ENCODE data around the gene ATOX1.

ATOX1 gene

DNA sequence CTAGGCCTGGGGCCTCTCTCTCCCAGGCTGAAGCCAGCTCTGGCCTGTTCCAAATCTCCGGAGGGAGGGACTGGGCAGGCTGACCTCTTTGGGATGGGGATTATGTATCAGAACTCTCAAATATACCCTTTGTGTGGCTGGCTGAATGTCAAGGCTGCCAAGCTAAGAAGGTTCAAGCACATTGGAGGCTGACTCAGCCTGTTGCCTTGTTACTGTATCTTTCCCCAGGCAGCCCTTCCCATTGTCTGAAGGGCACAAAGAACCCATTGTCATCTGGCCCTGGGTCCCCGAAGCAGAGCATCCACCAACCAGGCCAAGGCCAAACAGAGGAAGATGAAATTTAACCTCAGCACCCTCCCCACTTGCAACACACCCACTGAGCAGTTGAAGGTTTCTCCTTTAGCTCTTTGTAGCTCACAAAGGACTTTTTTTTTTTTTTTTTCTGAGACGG is 64.4 kb downstream of the ATOX1 start:
- DNase-seq: no peak

All from MV-4-11 (cell line).